GM18861 (cell line): ENCODE data around the gene CFAP77.
"Not testable (repeated sequence)": the region's sequence is repeated elsewhere in the genome, so short reads cannot be mapped to it uniquely, and the experiment has no call there.

Source experiments
- ATAC-seq: cut with Tn5 transposase; IDR thresholded peaks from one replicate; pipeline ENCODE4 v1.9.1; 2021; ENCODE audit not compliant: unreplicated experiment

The CFAP77 gene

GRCh38 chr9:132409828-132410528 is at the start of gene CFAP77:
CFAP77 (plus strand) TSS chr9:132410211; CDS start chr9:132410272, 61 bp downstream.
- no peak for ATAC-seq

- no peak for ATAC-seq
These were observed 45.9 kb upstream of the CFAP77 start for GRCh38 chr9:132364068-132364467.

GRCh38 chr9:132365986-132366385 is 44.0 kb upstream of the CFAP77 start:
- ATAC-seq, result no peak

GRCh38 chr9:132366481-132366880 is 43.5 kb upstream of the CFAP77 start:
- ATAC-seq, result no peak

- ATAC-seq, result no peak
These were observed 42.2 kb upstream of the CFAP77 start for GRCh38 chr9:132367613-132368313.

GRCh38 chr9:132369421-132369820 is 40.6 kb upstream of the CFAP77 start:
- no peak for ATAC-seq

GRCh38 chr9:132370592-132370991 is 39.4 kb upstream of the CFAP77 start:
- ATAC-seq, result no peak

- ATAC-seq, result no peak
These were observed 37.6 kb upstream of the CFAP77 start for GRCh38 chr9:132372177-132373095.

GRCh38 chr9:132377769-132378168 is 32.2 kb upstream of the CFAP77 start:
- not testable (repeated sequence) for ATAC-seq

- ATAC-seq, result not testable (repeated sequence)
These were observed 31.6 kb upstream of the CFAP77 start for GRCh38 chr9:132378416-132378815.

- ATAC-seq, result peak; percentile 46
These were observed 28.0 kb upstream of the CFAP77 start for GRCh38 chr9:132381966-132382541.

GRCh38 chr9:132383462-132383883 is 26.5 kb upstream of the CFAP77 start:
- no peak for ATAC-seq

- peak; percentile 48 for ATAC-seq
These were observed 25.6 kb upstream of the CFAP77 start for GRCh38 chr9:132384376-132384775.

- ATAC-seq, result no peak
These were observed 22.9 kb upstream of the CFAP77 start for GRCh38 chr9:132387133-132387532.

- no peak for ATAC-seq
These were observed 19.0 kb upstream of the CFAP77 start for GRCh38 chr9:132390966-132391365.

GRCh38 chr9:132391449-132391848 is 18.6 kb upstream of the CFAP77 start:
- ATAC-seq, result no peak

GRCh38 chr9:132395560-132395959 is 14.5 kb upstream of the CFAP77 start:
- ATAC-seq, result no peak

GRCh38 chr9:132401824-132402223 is 8.2 kb upstream of the CFAP77 start:
- ATAC-seq, result no peak

GRCh38 chr9:132404228-132404881 is 5.7 kb upstream of the CFAP77 start:
- ATAC-seq, result no peak

- peak; percentile 43 for ATAC-seq
These were observed 3.4 kb upstream of the CFAP77 start, which contains the start of gene TTF1 for GRCh38 chr9:132406554-132407122. TTF1 (minus strand) TSS chr9:132406840; CDS start chr9:132402821, 4,019 bp downstream.
